VCaP (cell line): ENCODE results near the gene CAMK2B.

ENCODE experiments used
- H3K27ac ChIP-seq: fragments of 450-650 bp; 2 replicates; pipeline ENCODE4 v1.5.1; 2017
- CTCF ChIP-seq: fragments of 450-650 bp; conservative IDR thresholded peaks from 2 replicates; pipeline ENCODE4 v1.5.1; 2017; ENCODE audit warnings: mild to moderate bottlenecking, moderate library complexity

The CAMK2B gene

GRCh38 chr7:44167920-44168319 lies 157.5 kb downstream of the CAMK2B start:
- TF ChIP-seq CTCF: no peak
- H3K27ac ChIP-seq: no peak overlapping the region
